GM21825 (cell line): ENCODE results near the gene ARHGDIB.

Experiments used
- ATAC-seq: cut with Tn5 transposase; IDR thresholded peaks from one replicate; pipeline ENCODE4 v1.9.1; 2021; ENCODE audit warnings: mild to moderate bottlenecking, moderate library complexity; ENCODE audit not compliant: unreplicated experiment

ARHGDIB gene

DNA sequence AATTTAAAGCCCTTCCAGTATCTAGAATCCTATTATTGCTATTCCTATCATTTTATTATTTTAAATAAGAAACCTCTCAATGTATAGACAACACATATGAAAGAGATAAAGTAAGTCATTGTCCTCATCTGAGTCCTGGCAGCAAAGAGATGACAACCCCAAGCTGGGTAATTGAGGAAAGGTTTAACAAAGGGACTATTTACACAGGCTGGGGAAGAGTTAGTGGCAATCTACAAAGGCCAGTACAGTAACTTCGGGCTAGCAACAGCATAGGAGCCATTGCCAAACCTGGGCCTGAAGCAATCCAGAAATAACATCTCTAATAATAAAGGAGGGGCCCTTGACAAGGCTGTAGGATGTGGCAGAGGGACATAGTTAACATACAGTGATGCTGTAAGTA, 22.6 kb upstream of the ARHGDIB start:
- no peak for ATAC-seq

DNA sequence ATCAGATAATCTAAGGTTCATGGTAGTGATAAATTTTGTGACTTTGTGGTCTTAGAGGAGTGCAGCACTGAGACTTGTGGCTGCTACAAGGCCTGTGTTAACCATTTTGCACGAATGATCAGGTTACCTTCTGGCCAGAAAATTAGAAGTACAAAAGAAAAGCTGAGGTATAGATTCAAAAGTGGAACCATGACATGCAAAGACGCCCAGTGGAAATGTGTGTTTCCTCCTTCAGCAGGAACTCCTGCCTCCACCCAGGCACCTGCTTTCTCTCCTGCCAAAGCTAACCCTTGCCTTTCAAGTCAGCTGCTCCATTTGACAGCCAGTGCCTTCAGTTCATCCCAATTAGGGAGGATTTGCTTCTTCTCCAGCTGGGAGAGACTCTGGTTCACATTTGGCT, 21.6 kb upstream of the ARHGDIB start:
- no peak for ATAC-seq

- ATAC-seq = no peak
These were observed 21.2 kb upstream of the ARHGDIB start for GRCh38 chr12:14982562-14982961.

GRCh38 chr12:14981049-14981448, 19.6 kb upstream of the ARHGDIB start:
- ATAC-seq = no peak

GRCh38 chr12:14979468-14979867, 18.1 kb upstream of the ARHGDIB start:
- no peak for ATAC-seq

- no peak for ATAC-seq
These were observed 15.3 kb upstream of the ARHGDIB start for GRCh38 chr12:14976658-14977057.

DNA sequence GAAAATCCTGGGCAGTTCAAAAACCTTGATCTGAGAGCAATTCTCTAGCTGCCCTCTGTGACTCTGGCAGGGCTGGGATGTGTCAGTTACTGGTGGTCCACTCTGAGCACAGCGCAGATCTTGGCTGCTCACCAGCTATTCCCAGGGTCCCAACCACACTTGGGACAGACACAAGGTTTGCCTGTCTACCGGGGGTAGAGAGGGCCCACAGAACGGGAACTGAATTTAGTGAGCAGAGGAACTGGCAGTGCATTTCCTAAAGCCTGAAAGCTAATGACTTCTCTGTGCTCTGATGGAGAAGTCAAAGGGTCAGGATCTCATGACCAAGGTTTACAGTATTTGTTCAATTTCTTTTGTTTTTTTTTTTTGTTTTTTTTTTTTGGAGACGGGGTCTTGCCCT, 14.1 kb upstream of the ARHGDIB start:
- ATAC-seq = no peak

- no peak for ATAC-seq
These were observed 13.2 kb upstream of the ARHGDIB start for GRCh38 chr12:14974633-14975032.

GRCh38 chr12:14972816-14973215, 11.4 kb upstream of the ARHGDIB start, which contains the start of gene PDE6H:
PDE6H (plus strand) TSS chr12:14973042; CDS start chr12:14978013, 4,971 bp downstream.
- ATAC-seq = no peak

GRCh38 chr12:14970473-14970872, 9.1 kb upstream of the ARHGDIB start:
- ATAC-seq = no peak

DNA sequence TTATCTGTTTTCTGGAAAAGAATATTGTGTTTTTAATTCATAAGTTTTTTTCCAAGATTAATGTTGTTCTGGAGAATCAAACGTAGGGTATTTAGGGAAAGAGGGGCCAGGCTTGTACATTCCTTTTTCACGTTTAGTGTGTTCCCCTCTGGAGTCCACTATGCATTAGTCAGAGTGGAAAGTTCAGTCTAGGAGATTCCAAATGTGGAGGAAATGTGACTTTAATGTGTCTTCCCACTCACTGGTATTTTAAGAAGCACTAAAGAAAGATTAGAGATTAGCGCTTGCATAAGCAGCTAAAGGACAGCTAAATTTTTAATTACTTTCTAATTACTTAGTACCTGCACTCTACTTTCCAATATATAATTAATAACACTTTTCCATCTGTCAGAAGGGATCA, 7.1 kb upstream of the ARHGDIB start:
- no peak for ATAC-seq

- ATAC-seq = no peak
These were observed 3.8 kb upstream of the ARHGDIB start for GRCh38 chr12:14965221-14965620.

DNA sequence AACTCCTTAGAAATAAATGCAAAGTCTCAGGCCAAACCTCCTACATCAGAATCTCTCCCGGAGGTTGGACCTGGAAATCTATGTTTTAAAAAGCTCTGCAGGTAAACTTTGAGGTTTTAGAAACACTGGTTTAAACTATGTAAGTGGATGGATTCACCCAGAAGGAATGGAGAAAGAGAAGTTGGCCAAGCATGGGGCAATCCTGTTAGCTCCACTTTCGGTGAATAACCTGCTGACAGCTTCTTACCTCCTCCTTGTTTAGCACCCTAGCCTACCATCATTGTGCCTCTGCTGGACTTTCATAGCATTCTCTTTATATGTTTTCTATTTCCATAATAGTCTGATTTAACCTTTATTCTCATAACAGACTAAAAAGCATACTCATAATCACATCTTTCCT, 3.0 kb upstream of the ARHGDIB start:
- ATAC-seq = no peak

- ATAC-seq = no peak
These were observed 2.1 kb upstream of the ARHGDIB start for GRCh38 chr12:14963520-14963919.

DNA sequence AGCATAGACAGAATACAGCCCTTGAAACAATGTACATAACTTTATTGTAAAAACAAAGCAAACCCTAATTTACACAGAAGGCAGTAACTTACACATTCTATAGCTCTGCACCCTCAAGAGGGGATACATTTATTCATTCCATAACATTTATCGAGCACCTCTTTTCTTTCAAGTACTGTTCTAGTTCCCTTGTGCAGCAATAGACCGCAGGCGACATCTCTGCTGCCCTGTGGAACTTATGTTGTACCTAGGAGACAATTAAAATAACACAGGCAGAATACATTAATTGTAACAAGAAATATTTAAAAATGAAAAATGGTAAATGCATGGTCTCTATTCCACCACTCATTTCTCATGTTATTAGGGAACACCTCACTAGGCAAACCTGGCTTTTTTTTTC, 1.4 kb upstream of the ARHGDIB start:
- ATAC-seq = no peak

DNA sequence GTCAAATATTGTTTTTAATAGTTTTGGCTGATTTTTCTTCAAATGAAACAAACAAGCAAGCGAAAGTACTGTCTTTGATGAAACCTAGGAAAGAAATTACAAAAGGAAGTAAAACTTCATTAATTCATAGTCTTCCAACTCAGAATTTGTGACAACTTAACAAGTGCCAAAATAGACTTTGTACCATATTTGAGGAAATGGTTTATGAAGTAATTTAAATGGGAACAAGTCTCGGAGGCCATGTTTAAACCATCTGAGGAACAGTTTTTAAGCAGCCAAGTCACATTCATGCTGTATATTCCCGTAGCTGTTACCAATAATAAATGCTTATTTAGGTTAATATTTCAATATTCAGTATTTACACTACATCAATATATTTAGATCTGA, 745 bp upstream of the ARHGDIB start:
- no peak for ATAC-seq

DNA sequence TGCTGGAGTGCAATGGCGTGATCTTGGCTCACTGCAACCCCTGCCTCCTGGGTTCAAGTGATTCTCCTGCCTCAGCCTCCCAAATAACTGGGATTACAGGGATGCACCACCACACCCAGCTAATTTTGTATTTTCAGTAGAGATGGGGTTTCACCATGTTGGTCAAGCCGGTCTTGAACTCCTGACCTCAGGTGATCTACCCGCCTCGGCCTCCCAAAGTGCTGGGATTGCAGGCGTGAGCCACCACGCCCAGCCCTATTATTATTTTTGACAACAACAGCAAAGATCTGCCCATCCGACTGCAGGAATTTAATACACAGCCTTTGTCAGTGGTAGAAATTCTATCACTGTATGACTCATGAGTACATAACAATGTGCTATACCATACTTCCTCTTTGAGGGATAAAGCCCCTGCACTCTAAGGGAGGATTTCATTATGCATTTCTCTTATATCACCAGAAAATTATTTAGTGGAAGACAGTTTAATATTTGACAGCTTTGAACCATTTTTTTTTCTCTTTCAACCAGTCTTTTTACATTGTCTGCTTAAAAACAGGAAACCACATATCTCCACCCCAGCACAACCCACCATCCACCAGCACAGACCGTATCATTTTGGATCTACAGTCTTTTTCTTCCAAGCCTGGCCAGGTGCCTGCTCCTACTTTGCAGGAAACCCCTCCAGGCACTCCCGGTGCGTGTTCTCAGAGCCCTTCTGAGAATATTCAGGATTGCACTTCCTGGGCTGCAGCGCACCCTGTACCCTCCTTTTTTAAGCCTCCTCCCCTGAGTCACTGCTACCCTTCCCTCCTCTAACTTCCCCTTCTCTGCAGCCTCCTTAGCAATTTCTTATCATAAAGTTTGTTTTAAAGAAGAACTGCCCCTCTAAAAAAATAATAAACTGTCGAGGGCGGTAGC, 594 bp downstream of the ARHGDIB start:
- peak; percentile 27 for ATAC-seq

- ATAC-seq = no peak
These were observed 1.4 kb downstream of the ARHGDIB start for GRCh38 chr12:14959916-14960496.

GRCh38 chr12:14959463-14959862, 1.9 kb downstream of the ARHGDIB start:
- no peak for ATAC-seq

GRCh38 chr12:14959126-14959440, 2.3 kb downstream of the ARHGDIB start:
- no peak for ATAC-seq

DNA sequence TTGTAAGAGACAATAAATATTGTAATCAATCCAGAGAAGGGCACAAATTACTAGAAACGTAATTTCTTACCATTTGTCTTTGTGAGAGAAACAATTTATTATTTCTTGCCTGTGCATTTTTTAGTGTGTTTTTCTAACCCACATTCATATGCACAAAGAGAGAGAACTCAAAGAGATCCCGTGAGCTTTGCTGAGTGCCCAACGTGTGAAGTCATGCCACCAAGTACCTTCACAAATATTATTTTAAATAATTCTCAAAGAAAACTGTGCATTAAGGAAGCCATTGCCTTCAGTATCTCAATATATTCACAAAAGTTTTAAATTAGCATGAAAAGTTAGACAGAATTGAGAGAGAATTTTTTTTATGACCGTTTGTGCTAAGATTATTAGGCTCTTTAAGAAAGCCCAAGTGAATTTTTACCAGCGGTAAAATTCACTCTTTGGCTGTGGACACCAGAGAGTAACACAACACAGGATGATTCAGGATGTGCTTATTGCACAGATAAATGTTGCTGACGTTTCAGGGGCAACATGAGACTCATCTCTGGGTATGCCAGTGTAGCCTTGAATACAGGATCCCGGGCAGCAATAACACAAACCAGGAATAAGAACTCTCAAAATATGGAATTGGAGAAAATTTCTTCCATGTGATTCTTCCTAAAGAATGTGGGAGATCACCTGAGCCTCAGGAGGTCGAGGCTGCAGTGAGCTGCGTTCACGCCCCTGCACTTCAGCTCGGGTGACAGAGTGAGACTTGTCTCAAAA, 2.9 kb downstream of the ARHGDIB start:
- no peak for ATAC-seq
